Activated CD4-positive, alpha-beta T cell treated with anti-CD3 and anti-CD28 coated beads for 1 hour (primary cell): Measurements from ENCODE around the gene PTGDS.

Experiments
- DNase-seq: peaks from one replicate; pipeline ENCODE4 v3.0.0-alpha.2; 2020

Gene PTGDS

DNA sequence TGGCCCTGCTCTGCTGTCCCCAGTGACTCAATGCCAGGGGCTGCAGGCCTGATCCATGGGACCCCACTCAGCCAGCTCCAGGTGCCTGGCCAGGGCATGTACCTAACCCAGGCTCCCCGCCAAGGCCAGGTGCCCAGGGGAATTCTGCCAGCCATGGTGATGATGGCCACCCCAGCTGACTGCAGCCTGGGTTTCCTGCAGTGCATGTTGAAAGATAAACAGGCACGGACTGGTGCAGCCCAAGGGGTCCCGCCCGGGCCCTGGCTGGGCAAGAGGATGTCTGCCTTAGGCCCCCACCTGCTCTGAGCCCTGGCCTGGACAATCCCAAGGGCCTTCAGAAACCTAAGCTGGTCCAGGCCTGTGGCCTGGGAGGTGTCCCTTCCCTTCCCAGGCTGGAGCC is 49.5 kb downstream of the PTGDS start:
- no peak for DNase-seq

DNA sequence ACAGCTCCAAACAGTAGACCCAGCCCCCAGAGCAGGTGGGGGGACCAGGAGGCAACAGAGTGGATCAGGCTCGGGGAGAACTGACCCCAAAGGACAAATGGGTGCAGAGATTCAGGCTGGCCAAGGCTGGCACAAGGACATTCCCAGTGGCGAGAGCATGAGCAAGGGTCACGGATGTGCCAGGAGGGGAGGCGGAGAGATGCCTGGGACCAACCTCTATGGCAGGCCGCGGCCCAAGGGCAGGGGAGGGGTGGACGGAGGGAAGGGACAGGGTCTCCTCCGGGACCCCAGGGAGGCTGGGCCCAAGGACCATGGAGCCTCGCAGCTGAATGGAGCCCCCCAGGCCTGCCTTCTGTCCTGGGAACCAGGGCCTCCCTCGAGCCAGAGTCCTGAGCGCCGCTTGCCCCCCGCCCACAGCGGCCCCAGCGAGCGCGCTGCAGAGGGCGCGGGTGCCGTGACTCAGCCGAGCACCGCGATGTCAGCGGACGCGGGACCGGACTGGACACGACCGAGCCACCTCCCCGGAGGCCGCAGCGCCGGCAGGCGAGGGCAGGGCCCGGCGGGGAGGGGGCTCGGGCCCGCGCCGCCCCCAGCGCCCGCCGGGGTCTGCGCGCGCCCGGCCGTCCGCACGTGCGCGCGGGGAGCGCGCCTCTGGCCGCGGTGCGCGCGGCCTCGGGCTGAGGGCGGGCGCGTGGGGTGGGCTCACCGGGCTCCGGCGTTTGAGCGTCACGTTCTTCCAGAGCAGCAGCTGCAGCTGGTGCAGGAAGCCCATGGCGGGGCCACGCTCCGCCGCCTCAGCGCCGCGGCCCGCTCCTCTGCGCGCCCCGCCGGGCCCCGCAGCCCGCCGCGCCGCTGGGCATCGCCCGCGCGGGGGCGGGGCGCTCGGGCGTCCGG is 50.3 kb downstream of the PTGDS start, which contains the start of gene ABCA2:
ABCA2 (minus strand) TSS at position 869 of the 894 bp plus-strand sequence; CDS start at position 772, 97 bp downstream.
- no peak for DNase-seq

DNA sequence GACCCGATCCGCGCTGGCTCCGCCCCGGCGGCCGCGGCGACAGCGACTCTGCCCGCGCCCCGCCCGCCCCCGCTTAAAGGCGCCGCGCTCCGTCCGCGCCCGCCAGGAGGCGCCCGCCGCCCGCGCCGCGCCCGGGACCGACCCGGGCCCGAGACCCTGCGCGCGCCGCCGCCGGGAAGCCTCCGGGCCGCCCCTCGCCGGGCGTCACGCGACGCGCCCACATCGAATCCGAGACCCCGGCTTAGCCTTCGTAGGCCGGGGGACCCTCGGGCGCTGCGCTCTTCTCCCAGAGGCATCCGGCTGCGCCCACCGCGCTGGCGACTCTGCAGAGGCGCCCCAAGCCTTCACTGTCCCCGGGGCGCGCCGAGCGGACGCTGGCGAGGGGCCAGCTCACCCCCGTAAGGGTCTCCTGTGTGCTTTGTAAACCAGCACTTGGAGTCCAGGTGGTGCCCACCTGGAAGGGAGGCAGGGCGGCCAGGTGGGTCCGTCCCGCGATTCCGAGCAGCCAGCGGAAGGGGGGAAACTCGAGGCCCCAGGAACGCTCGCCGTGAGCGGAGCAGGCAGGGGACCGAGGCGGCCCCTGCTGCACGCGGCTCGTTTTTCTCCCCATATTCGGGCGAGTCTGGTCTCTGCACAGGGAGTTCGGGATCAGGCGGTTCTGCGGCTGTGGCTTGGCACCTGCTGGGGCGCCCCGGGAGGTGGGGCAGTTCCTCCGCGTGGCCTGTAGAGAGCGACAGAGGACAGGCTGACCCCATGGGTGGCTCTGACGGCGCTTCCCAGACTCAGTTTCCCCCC is 51.2 kb downstream of the PTGDS start:
- DNase-seq, result peak; percentile 42

DNA sequence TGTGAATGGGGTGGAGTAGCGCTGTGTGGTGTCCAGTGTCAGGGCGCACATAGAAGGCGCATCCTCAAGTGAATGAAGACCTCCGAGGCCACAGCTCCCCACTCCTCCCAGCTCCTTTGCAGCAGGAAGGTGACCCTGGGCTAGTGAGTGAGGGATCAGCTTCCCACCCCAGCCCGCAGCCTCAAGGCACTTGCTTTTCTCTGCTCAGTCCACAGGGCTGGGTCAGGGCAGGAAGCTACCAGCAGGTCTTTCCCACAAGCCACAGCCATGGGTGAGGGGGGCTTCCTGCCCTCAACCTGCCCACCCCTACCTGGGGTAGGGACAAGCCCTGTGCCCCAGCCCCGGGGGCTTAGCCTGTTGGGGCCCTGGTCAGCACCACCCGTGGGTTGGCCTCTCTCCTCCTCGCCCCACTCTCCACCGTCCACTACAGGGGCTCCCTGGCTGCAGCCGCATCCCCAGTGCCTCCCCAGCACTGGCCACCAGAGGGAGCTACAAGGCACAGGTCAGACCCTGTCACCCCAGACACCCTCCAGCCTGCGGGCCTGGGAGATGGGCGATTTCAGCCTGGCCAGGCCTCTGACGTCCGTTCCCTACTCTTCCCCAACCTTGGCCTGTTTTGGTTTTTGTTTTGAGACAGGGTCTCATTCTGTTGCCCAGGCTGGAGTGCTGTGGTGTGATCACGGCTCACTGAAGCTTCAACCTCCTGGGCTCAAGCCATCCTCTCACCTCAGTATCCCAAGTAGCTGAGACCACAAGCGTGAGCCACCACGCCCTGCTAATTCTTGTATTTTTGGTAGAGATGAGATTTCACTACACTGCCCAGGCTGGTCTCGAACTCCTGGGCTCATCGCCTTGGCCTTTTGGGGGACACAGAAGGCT is 52.0 kb downstream of the PTGDS start:
- DNase-seq, result peak; percentile 40

DNA sequence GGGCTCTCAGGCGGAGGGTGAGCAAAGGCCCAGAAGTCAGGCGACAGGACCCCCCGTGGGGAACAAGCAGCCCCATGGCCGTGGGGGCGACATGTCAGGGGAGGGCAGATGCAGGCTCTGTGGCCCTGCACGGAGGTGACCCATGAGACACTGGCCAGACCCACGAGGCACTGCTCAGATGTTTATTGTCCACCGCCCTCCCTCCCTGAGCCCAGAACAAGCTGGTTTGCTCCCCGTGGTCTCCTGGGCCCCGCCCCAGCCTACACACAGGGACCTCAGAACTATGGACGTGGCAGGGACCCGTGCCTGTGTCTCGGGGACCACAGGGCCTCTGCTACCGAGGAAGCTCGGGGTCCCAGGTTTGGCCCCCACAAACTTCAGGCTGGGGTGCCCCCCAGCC is 52.7 kb downstream of the PTGDS start:
- no peak for DNase-seq

DNA sequence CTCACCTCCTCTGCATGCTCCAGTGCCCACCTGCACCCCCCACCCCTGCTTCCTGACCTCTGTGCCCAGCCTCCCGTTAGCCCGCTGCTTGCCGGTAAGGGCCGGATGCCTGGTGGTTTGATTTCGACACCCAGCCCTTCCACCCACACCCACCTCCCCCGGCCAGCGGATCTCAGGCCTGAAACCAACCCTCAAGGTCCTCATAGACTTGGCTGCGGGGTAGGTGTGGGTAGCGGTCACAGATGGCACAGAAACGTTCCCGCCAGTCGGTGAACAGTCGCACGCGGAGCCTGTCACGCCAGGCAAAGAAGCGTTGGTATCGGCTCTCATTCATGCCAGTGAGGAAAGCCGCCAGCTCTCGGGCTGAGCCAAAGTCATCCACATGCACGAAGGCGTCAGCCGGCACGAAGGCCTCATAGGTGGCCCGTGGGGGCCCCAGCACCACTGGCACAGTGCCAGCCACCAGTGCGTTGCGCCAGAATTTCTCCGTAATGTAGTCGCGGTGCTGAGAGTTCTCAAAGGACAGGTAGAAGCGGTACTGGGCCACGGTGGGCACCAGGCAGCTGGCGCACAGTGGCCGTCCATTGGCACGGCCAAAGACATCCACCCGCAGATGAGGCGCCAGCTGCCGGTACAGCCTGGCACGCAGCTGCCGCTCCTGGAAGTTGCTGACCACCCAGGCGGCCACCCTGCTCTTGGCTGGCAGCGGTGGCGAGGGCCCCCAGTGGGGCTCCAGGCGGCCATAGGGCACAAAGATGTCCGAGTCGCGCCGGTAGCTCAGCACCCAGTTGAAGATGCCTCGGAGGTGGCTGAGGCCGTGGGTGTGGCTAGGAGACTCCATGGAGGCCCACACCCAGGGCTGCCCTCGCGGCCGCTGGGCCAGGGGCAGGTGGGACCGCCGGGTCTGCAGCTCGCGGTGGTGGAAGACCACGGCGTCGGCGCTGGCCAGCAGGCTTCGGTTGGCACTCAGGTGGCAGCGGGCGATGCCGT is 53.5 kb downstream of the PTGDS start:
- no peak for DNase-seq
